Neural progenitor cell (in vitro differentiated cells): ENCODE results near the gene OSTF1. TPM values are rescaled to one million over a fixed set of nuclear protein-coding genes. Genes with fewer than 3 reads are reported as not detected.

Source experiments
- DNase-seq: peaks from one replicate; pipeline ENCODE4 v3.0.0-alpha.2; 2016; ENCODE audit warnings: low spot score
- H2AFZ ChIP-seq: fragments of 200-600 bp; sonication (generic); replicated peaks from 2 replicates; pipeline ENCODE4 v1.6.1; 2016; ENCODE audit warnings: antibody characterized with exemption
- H3F3A ChIP-seq: fragments of 200-600 bp; sonication (generic); 2 replicates; pipeline ENCODE4 v1.6.1; 2016; ENCODE audit warnings: antibody characterized with exemption, low read depth
- H3K27ac ChIP-seq: fragments of 200-600 bp; sonication (generic); 2 replicates; pipeline ENCODE4 v1.5.1; 2016; ENCODE audit warnings: mild to moderate bottlenecking
- H3K27me3 ChIP-seq: fragments of 200-600 bp; sonication (generic); 2 replicates; pipeline ENCODE4 v1.6.1; 2016; ENCODE audit warnings: mild to moderate bottlenecking, moderate library complexity
- H3K36me3 ChIP-seq: fragments of 200-600 bp; sonication (generic); 2 replicates; pipeline ENCODE4 v1.5.1; 2016
- H3K4me1 ChIP-seq: fragments of 200-600 bp; sonication (generic); 2 replicates; pipeline ENCODE4 v1.6.1; 2016; ENCODE audit warnings: mixed run types
- H3K4me2 ChIP-seq: fragments of 200-600 bp; sonication (generic); 2 replicates; pipeline ENCODE4 v1.6.1; 2016
- H3K4me3 ChIP-seq: fragments of 200-600 bp; sonication (generic); 2 replicates; pipeline ENCODE4 v1.5.1; 2016
- H3K79me2 ChIP-seq: fragments of 200-600 bp; sonication (generic); 2 replicates; pipeline ENCODE4 v1.6.1; 2016; ENCODE audit warnings: low read depth
- H3K9ac ChIP-seq: fragments of 200-600 bp; sonication (generic); 2 replicates; pipeline ENCODE4 v1.6.1; 2016
- H3K9me3 ChIP-seq: fragments of 200-600 bp; sonication (generic); 2 replicates; pipeline ENCODE4 v1.5.1; 2016; ENCODE audit warnings: low read depth
- H4K20me1 ChIP-seq: fragments of 200-600 bp; sonication (generic); 2 replicates; pipeline ENCODE4 v1.6.1; 2016; ENCODE audit warnings: low read depth
- H3K27ac Mint-ChIP-seq: 3 replicates; pipeline ENCODE4 v1.8.0; 2021; ENCODE audit warnings: mixed read lengths
- H3K27me3 Mint-ChIP-seq: 2 replicates; pipeline ENCODE4 v1.8.0; 2022; ENCODE audit warnings: low read depth, mild to moderate bottlenecking, inconsistent platforms, moderate library complexity, mixed read lengths; ENCODE audit not compliant: insufficient read depth
- H3K36me3 Mint-ChIP-seq: 3 replicates; pipeline ENCODE4 v1.8.0; 2021; ENCODE audit warnings: mixed read lengths
- H3K4me1 Mint-ChIP-seq: 3 replicates; pipeline ENCODE4 v1.8.0; 2021; ENCODE audit warnings: mixed read lengths
- H3K4me3 Mint-ChIP-seq: 3 replicates; pipeline ENCODE4 v1.8.0; 2021; ENCODE audit warnings: mild to moderate bottlenecking, moderate library complexity, mixed read lengths
- H3K9me3 Mint-ChIP-seq: 3 replicates; pipeline ENCODE4 v1.8.0; 2020; ENCODE audit warnings: mixed read lengths
- CTCF ChIP-seq: fragments of 200-600 bp; sonication (generic); IDR thresholded peaks from 2 replicates; pipeline ENCODE4 v1.5.1; 2017; ENCODE audit warnings: antibody characterized with exemption, mild to moderate bottlenecking
- EZH2 ChIP-seq: fragments of 200-600 bp; sonication (generic); IDR thresholded peaks from 2 replicates; pipeline ENCODE4 v1.6.1; 2017; ENCODE audit warnings: antibody characterized with exemption, mild to moderate bottlenecking, moderate library complexity
- EZH2phosphoT487 ChIP-seq: fragments of 200-600 bp; sonication (generic); IDR thresholded peaks from 2 replicates; pipeline ENCODE4 v1.6.1; 2017; ENCODE audit warnings: antibody characterized with exemption
- total RNA-seq: library from RNA; depleted of rRNA; stranded (reverse); fragments of >200 nt; gene quantifications from 2 replicates; pipeline ENCODE4 v1.2.3, GENCODE V29; 2015; ENCODE audit warnings: low replicate concordance

The OSTF1 gene
- total RNA-seq, 1 donor from 2014 or later, result 1.3 TPM

- Histone ChIP-seq H3F3A (no peaks in the 10 kb centered on the region), H3K4me2 (no peak overlapping the region), H3K27ac (no peak overlapping the region), H3K9ac (no peak overlapping the region), H3K36me3 (no peaks in the 10 kb centered on the region), H3K9me3 (no peaks in the 10 kb centered on the region), H2AFZ (no peak overlapping the region), H3K4me3 (no peak overlapping the region), H3K79me2 (no peaks in the 10 kb centered on the region), H3K4me1 (no peaks in the 10 kb centered on the region), H3K27me3 (no peaks in the 10 kb centered on the region), H4K20me1 (no peaks in the 10 kb centered on the region)
- Mint-ChIP-seq H3K4me1 (peaks cover 6% of the 10 kb centered on the region), H3K9me3 (peaks cover 5% of the 10 kb centered on the region), H3K27me3 (no peaks in the 10 kb centered on the region), H3K27ac (no peak overlapping the region), H3K4me3 (no peak overlapping the region), H3K36me3 (no peaks in the 10 kb centered on the region)
- TF ChIP-seq EZH2phosphoT487, result no peak
- no peak for TF ChIP-seq CTCF
- TF ChIP-seq EZH2, result no peak
- no peak for DNase-seq
Observed at GRCh38 chr9:75176037-75176436, 87.7 kb downstream of the OSTF1 start.

GRCh38 chr9:75181750-75182149 lies 93.4 kb downstream of the OSTF1 start:
- Mint-ChIP-seq H3K36me3 (no peaks in the 10 kb centered on the region), H3K27me3 (no peaks in the 10 kb centered on the region), H3K4me3 (no peak overlapping the region), H3K4me1 (no peaks in the 10 kb centered on the region), H3K9me3 (peaks cover 5% of the 10 kb centered on the region), H3K27ac (no peak overlapping the region)
- Histone ChIP-seq H3K9ac (no peak overlapping the region), H4K20me1 (no peaks in the 10 kb centered on the region), H3K27ac (no peak overlapping the region), H3K9me3 (no peaks in the 10 kb centered on the region), H3K36me3 (no peaks in the 10 kb centered on the region), H3K4me1 (no peaks in the 10 kb centered on the region), H3K79me2 (no peaks in the 10 kb centered on the region), H3K4me2 (no peak overlapping the region), H3F3A (no peaks in the 10 kb centered on the region), H2AFZ (no peak overlapping the region), H3K27me3 (no peaks in the 10 kb centered on the region), H3K4me3 (no peak overlapping the region)
- TF ChIP-seq EZH2, result no peak
- TF ChIP-seq CTCF, result no peak
- no peak for TF ChIP-seq EZH2phosphoT487
- DNase-seq, result no peak

GRCh38 chr9:75183306-75183705 lies 95.0 kb downstream of the OSTF1 start:
- Histone ChIP-seq H3K4me2 (no peak overlapping the region), H3K27me3 (no peaks in the 10 kb centered on the region), H2AFZ (no peak overlapping the region), H3K9me3 (no peaks in the 10 kb centered on the region), H3K4me1 (no peaks in the 10 kb centered on the region), H3K27ac (no peak overlapping the region), H3K9ac (no peak overlapping the region), H3K4me3 (no peak overlapping the region), H4K20me1 (no peaks in the 10 kb centered on the region), H3K36me3 (no peaks in the 10 kb centered on the region), H3F3A (no peaks in the 10 kb centered on the region), H3K79me2 (no peaks in the 10 kb centered on the region)
- TF ChIP-seq EZH2 (no peak), EZH2phosphoT487 (no peak), CTCF (no peak)
- DNase-seq, result no peak
- Mint-ChIP-seq H3K4me3 (no peak overlapping the region), H3K27me3 (no peaks in the 10 kb centered on the region), H3K9me3 (peaks cover 5% of the 10 kb centered on the region), H3K36me3 (no peaks in the 10 kb centered on the region), H3K27ac (no peak overlapping the region), H3K4me1 (no peaks in the 10 kb centered on the region)

- Mint-ChIP-seq H3K4me3 (no peak overlapping the region), H3K27ac (no peak overlapping the region), H3K27me3 (no peaks in the 10 kb centered on the region), H3K36me3 (no peaks in the 10 kb centered on the region), H3K4me1 (no peaks in the 10 kb centered on the region), H3K9me3 (peaks cover 1% of the 10 kb centered on the region)
- no peaks in the 10 kb centered on the region for H3K9me3 ChIP-seq
- TF ChIP-seq EZH2phosphoT487 (no peak), CTCF (no peak), EZH2 (no peak)
- no peaks in the 10 kb centered on the region for H3K27me3 ChIP-seq
- no peaks in the 10 kb centered on the region for H3K4me1 ChIP-seq
- no peaks in the 10 kb centered on the region for H4K20me1 ChIP-seq
- no peak overlapping the region for H2AFZ ChIP-seq
- no peaks in the 10 kb centered on the region for H3K36me3 ChIP-seq
- H3K27ac ChIP-seq, result no peak overlapping the region
- H3K9ac ChIP-seq, result no peak overlapping the region
- no peaks in the 10 kb centered on the region for H3F3A ChIP-seq
- H3K4me2 ChIP-seq, result no peak overlapping the region
- DNase-seq, result no peak
- H3K4me3 ChIP-seq, result no peak overlapping the region
- no peaks in the 10 kb centered on the region for H3K79me2 ChIP-seq
Observed at GRCh38 chr9:75184471-75184870, 96.2 kb downstream of the OSTF1 start.
